GM12892 (cell line): ENCODE data around the gene BARHL1.
"Not testable (repeated sequence)": the region's sequence is repeated elsewhere in the genome, so short reads cannot be mapped to it uniquely, and the experiment has no call there.

Experiments
- DNase-seq: peaks from one replicate; pipeline ENCODE4 v3.0.0; 2011; ENCODE audit not compliant: insufficient read length
- FAIRE-seq: peaks from 2 replicates; lab custom pipeline; 2011; peaks lifted over from hg19 to GRCh38; lab: Jason Lieb, UNC
- POLR2A ChIP-seq: IDR thresholded peaks from 2 replicates; pipeline ENCODE4 v1.6.1; 2011; ENCODE audit warnings: low read depth, low read length, control low read depth
- POLR2AphosphoS5 ChIP-seq: IDR thresholded peaks from 2 replicates; pipeline ENCODE4 v1.6.1; 2011; ENCODE audit warnings: low read depth, low read length, control low read depth
- TAF1 ChIP-seq: IDR thresholded peaks from 2 replicates; pipeline ENCODE4 v1.6.1; 2011; ENCODE audit warnings: low read depth, mild to moderate bottlenecking, control low read depth, low read length, borderline replicate concordance

BARHL1 gene

GRCh38 chr9:132557159-132557558 lies 25.2 kb upstream of the BARHL1 start:
- DNase-seq, result no peak
- TF ChIP-seq POLR2A, result no peak
- TF ChIP-seq TAF1, result no peak
- TF ChIP-seq POLR2AphosphoS5, result no peak
- no peak for FAIRE-seq

- DNase-seq, result no peak
Measured at GRCh38 chr9:132559711-132560110, 22.7 kb upstream of the BARHL1 start.

GRCh38 chr9:132560616-132561202 lies 21.7 kb upstream of the BARHL1 start:
- no peak for FAIRE-seq
- TF ChIP-seq TAF1 (no peak), POLR2AphosphoS5 (no peak)
- no peak for DNase-seq

More at GRCh38 chr9:132559711-132560110, 22.7 kb upstream of the BARHL1 start:
- TF ChIP-seq TAF1 (no peak), POLR2A (no peak), POLR2AphosphoS5 (no peak)
- FAIRE-seq, result no peak

- TF ChIP-seq TAF1 (no peak), POLR2A (no peak), POLR2AphosphoS5 (no peak)
- no peak for FAIRE-seq
- DNase-seq, result no peak
Measured at GRCh38 chr9:132562306-132562573, 20.2 kb upstream of the BARHL1 start.

- FAIRE-seq, result no peak
- no peak for DNase-seq
- no peak for TF ChIP-seq POLR2AphosphoS5
- TF ChIP-seq POLR2A, result no peak
- no peak for TF ChIP-seq TAF1
Measured at GRCh38 chr9:132564526-132564925, 17.9 kb upstream of the BARHL1 start.

GRCh38 chr9:132568787-132569186 lies 13.6 kb upstream of the BARHL1 start:
- not testable (repeated sequence) for FAIRE-seq, DNase-seq

- no peak for DNase-seq
- TF ChIP-seq POLR2A (no peak), TAF1 (no peak), POLR2AphosphoS5 (no peak)
- no peak for FAIRE-seq
Measured at GRCh38 chr9:132571806-132572600, 10.4 kb upstream of the BARHL1 start.

- no peak for FAIRE-seq
- TF ChIP-seq POLR2A, result no peak
- TF ChIP-seq TAF1, result no peak
- no peak for TF ChIP-seq POLR2AphosphoS5
- DNase-seq, result no peak
Measured at GRCh38 chr9:132572921-132573320, 9.5 kb upstream of the BARHL1 start.

- TF ChIP-seq POLR2A (no peak), TAF1 (no peak), POLR2AphosphoS5 (no peak)
- FAIRE-seq, result no peak
- DNase-seq, result peak; percentile 67
Measured at GRCh38 chr9:132575005-132575609, 7.3 kb upstream of the BARHL1 start.

GRCh38 chr9:132575811-132576210 lies 6.6 kb upstream of the BARHL1 start:
- DNase-seq (no peak), FAIRE-seq (no peak)
- TF ChIP-seq POLR2AphosphoS5 (no peak), TAF1 (no peak), POLR2A (no peak)

GRCh38 chr9:132577119-132577518 lies 5.3 kb upstream of the BARHL1 start:
- no peak for FAIRE-seq
- no peak for DNase-seq
- TF ChIP-seq POLR2AphosphoS5 (no peak), POLR2A (no peak), TAF1 (no peak)

GRCh38 chr9:132578367-132578932 lies 4.0 kb upstream of the BARHL1 start:
- DNase-seq (no peak), FAIRE-seq (no peak)
- no peak for TF ChIP-seq TAF1

- DNase-seq, result no peak
- FAIRE-seq, result no peak
- TF ChIP-seq TAF1, result no peak
- TF ChIP-seq POLR2AphosphoS5, result no peak
- no peak for TF ChIP-seq POLR2A
Measured at GRCh38 chr9:132579427-132579798, 3.0 kb upstream of the BARHL1 start.
